ENCODE measurements around the gene SUN5.
"Not testable (repeated sequence)": the region's sequence is repeated elsewhere in the genome, so short reads cannot be mapped to it uniquely, and the experiment has no call there.

The SUN5 gene

GRCh38 chr20:33004141-33004751 is at the start of gene SUN5:
SUN5 (minus strand) TSS chr20:33004433; CDS start chr20:33004340, 93 bp downstream.
- ATAC-seq: no peak

GRCh38 chr20:33053291-33054106 is 49.3 kb upstream of the SUN5 start, which contains the start of gene BPIFB3:
BPIFB3 (plus strand) TSS chr20:33053903; CDS start chr20:33055436, 1,533 bp downstream.
- no peak for ATAC-seq

GRCh38 chr20:33051333-33051732 is 47.1 kb upstream of the SUN5 start:
- no peak for ATAC-seq

GRCh38 chr20:33046412-33046811 is 42.2 kb upstream of the SUN5 start:
- no peak for ATAC-seq

GRCh38 chr20:33045129-33045721 is 41.0 kb upstream of the SUN5 start:
- ATAC-seq: not testable (repeated sequence)

- no peak for ATAC-seq
Measured at GRCh38 chr20:33043731-33044181, 39.5 kb upstream of the SUN5 start.

GRCh38 chr20:33042983-33043730 is 38.9 kb upstream of the SUN5 start:
- ATAC-seq: no peak

- no peak for ATAC-seq
Measured at GRCh38 chr20:33042430-33042829, 38.2 kb upstream of the SUN5 start.

GRCh38 chr20:33038243-33038642 is 34.0 kb upstream of the SUN5 start:
- no peak for ATAC-seq

- no peak for ATAC-seq
Measured at GRCh38 chr20:33037456-33037855, 33.2 kb upstream of the SUN5 start.

- no peak for ATAC-seq
Measured at GRCh38 chr20:33034901-33035492, 30.8 kb upstream of the SUN5 start.

GRCh38 chr20:33034115-33034514 is 29.9 kb upstream of the SUN5 start:
- ATAC-seq: no peak

GRCh38 chr20:33033381-33033780 is 29.1 kb upstream of the SUN5 start:
- ATAC-seq: no peak

GRCh38 chr20:33032555-33032954 is 28.3 kb upstream of the SUN5 start:
- ATAC-seq: no peak

GRCh38 chr20:33031531-33031930 is 27.3 kb upstream of the SUN5 start, which contains the start of gene BPIFB6:
BPIFB6 (plus strand) TSS chr20:33031648; CDS start chr20:33031648, 0 bp downstream.
- ATAC-seq: no peak

- no peak for ATAC-seq
Measured at GRCh38 chr20:33030569-33030968, 26.3 kb upstream of the SUN5 start.

GRCh38 chr20:33030076-33030475 is 25.8 kb upstream of the SUN5 start:
- no peak for ATAC-seq

GRCh38 chr20:33028875-33029274 is 24.6 kb upstream of the SUN5 start:
- ATAC-seq: no peak

- ATAC-seq: no peak
Measured at GRCh38 chr20:33027769-33028751, 23.8 kb upstream of the SUN5 start.

- no peak for ATAC-seq
Measured at GRCh38 chr20:33026779-33027759, 22.8 kb upstream of the SUN5 start.
